NCI-H146 treated with DMSO at 0.1 percent for 48 hours (cell line): Measurements from ENCODE around the gene TP53I13.
A peak's percentile ranks its signal among the peaks of the same experiment; 100 is the strongest.
"Not testable (repeated sequence)": the region's sequence is repeated elsewhere in the genome, so short reads cannot be mapped to it uniquely, and the experiment has no call there.

Experiments
- DNase-seq: peaks from one replicate; lab custom pipeline; 2025; ENCODE audit not compliant: unreplicated experiment; lab: John Stamatoyannopoulos, UW

Gene TP53I13

GRCh38 chr17:29568331-29569244 lies at the start of gene TP53I13:
Gene TP53I13 (plus strand): TSS chr17:29568701. CDS start chr17:29568759, 58 bp downstream.
- DNase-seq: peak; percentile 46

- DNase-seq: no peak
Observed at GRCh38 chr17:29524692-29525091, 43.8 kb upstream of the TP53I13 start.

- DNase-seq: no peak
Observed at GRCh38 chr17:29526322-29526721, 42.2 kb upstream of the TP53I13 start.

- DNase-seq: no peak
Observed at GRCh38 chr17:29533976-29534375, 34.5 kb upstream of the TP53I13 start.

- DNase-seq: no peak
Observed at GRCh38 chr17:29544066-29544465, 24.4 kb upstream of the TP53I13 start.

- DNase-seq: no peak
Observed at GRCh38 chr17:29546085-29546484, 22.4 kb upstream of the TP53I13 start.

GRCh38 chr17:29546830-29547229 lies 21.7 kb upstream of the TP53I13 start:
- no peak for DNase-seq

- DNase-seq: no peak
Observed at GRCh38 chr17:29549177-29549923, 19.2 kb upstream of the TP53I13 start.

- no peak for DNase-seq
Observed at GRCh38 chr17:29555840-29556239, 12.7 kb upstream of the TP53I13 start.

- DNase-seq: no peak
Observed at GRCh38 chr17:29557085-29557738, 11.3 kb upstream of the TP53I13 start.

- no peak for DNase-seq
Observed at GRCh38 chr17:29557739-29558116, 10.8 kb upstream of the TP53I13 start.

- DNase-seq: not testable (repeated sequence)
Observed at GRCh38 chr17:29558139-29558538, 10.4 kb upstream of the TP53I13 start.

GRCh38 chr17:29559640-29560039 lies 8.9 kb upstream of the TP53I13 start:
- no peak for DNase-seq

GRCh38 chr17:29560316-29560715 lies 8.2 kb upstream of the TP53I13 start:
- DNase-seq: no peak

GRCh38 chr17:29561554-29562517 lies 6.7 kb upstream of the TP53I13 start:
- no peak for DNase-seq

GRCh38 chr17:29562615-29563014 lies 5.9 kb upstream of the TP53I13 start:
- no peak for DNase-seq

- DNase-seq: no peak
Observed at GRCh38 chr17:29563816-29564215, 4.7 kb upstream of the TP53I13 start.

- DNase-seq: peak; percentile 70
Observed at GRCh38 chr17:29565643-29566472, 2.6 kb upstream of the TP53I13 start.

- peak; percentile 43 for DNase-seq
Observed at GRCh38 chr17:29566473-29567303, 1.8 kb upstream of the TP53I13 start, which contains the start of gene ABHD15. Gene ABHD15 (minus strand): TSS chr17:29567037. CDS start chr17:29566966, 71 bp downstream.
